Activated CD4-positive, CD25-positive, alpha-beta regulatory T cell treated with anti-CD3 and anti-CD28 coated beads, Interleukin-2, amount 50 U/mL, for 72 hours (primary cell): ENCODE measurements around the gene PYGB.

Experiments used
- DNase-seq: peaks from one replicate; pipeline ENCODE4 v3.0.0; 2021

Gene PYGB

GRCh38 chr20:25271486-25272222 lies 23.8 kb downstream of the PYGB start:
- no peak for DNase-seq

- DNase-seq: no peak
Observed at GRCh38 chr20:25272223-25273000, 24.5 kb downstream of the PYGB start.

GRCh38 chr20:25273046-25273445 lies 25.2 kb downstream of the PYGB start:
- DNase-seq: no peak

GRCh38 chr20:25273541-25274358 lies 25.9 kb downstream of the PYGB start:
- DNase-seq: no peak

- no peak for DNase-seq
Observed at GRCh38 chr20:25274481-25274880, 26.6 kb downstream of the PYGB start.

GRCh38 chr20:25274891-25275812 lies 27.3 kb downstream of the PYGB start:
- DNase-seq: no peak

GRCh38 chr20:25275813-25276532 lies 28.1 kb downstream of the PYGB start:
- peak; percentile 25 for DNase-seq

GRCh38 chr20:25276533-25277050 lies 28.7 kb downstream of the PYGB start:
- DNase-seq: peak; percentile 24

- DNase-seq: no peak
Observed at GRCh38 chr20:25277051-25277801, 29.3 kb downstream of the PYGB start.

GRCh38 chr20:25277941-25278521 lies 30.1 kb downstream of the PYGB start:
- no peak for DNase-seq

- DNase-seq: no peak
Observed at GRCh38 chr20:25278636-25279361, 30.9 kb downstream of the PYGB start.

- DNase-seq: no peak
Observed at GRCh38 chr20:25279403-25279802, 31.5 kb downstream of the PYGB start.

GRCh38 chr20:25280051-25280573 lies 32.2 kb downstream of the PYGB start:
- DNase-seq: no peak

- no peak for DNase-seq
Observed at GRCh38 chr20:25280574-25281535, 33.0 kb downstream of the PYGB start.

GRCh38 chr20:25281541-25281991 lies 33.7 kb downstream of the PYGB start:
- DNase-seq: no peak

- DNase-seq: no peak
Observed at GRCh38 chr20:25282034-25282781, 34.3 kb downstream of the PYGB start.

GRCh38 chr20:25282796-25283195 lies 34.9 kb downstream of the PYGB start:
- DNase-seq: no peak
